ENCODE results near the gene ZBTB44.
"Not testable (repeated sequence)": the region's sequence is repeated elsewhere in the genome, so short reads cannot be mapped to it uniquely, and the experiment has no call there.

The ZBTB44 gene

GRCh38 chr11:130246270-130246669 is 68.4 kb downstream of the ZBTB44 start:
- no peak for ATAC-seq
- TF ChIP-seq CREB5 (CRISPR knock-in tag; IDR thresholded peaks at IDR 0.05; ENCODE audit: low read depth) (no peak), PPARA (CRISPR knock-in tag; IDR thresholded peaks at IDR 0.05; ENCODE audit: borderline replicate concordance) (no peak), ISL1 (CRISPR knock-in tag; IDR thresholded peaks at IDR 0.05) (no peak), OSR1 (CRISPR knock-in tag; IDR thresholded peaks at IDR 0.05) (no peak), ZNF565 (CRISPR knock-in tag; conservative IDR thresholded peaks at IDR 0.05; ENCODE audit: low read depth) (no peak), ZFP30 (CRISPR knock-in tag; IDR thresholded peaks at IDR 0.05) (no peak), CSDC2 (CRISPR knock-in tag; IDR thresholded peaks at IDR 0.05) (no peak), ZFP3 (CRISPR knock-in tag; IDR thresholded peaks at IDR 0.05) (no peak)
- TF ChIP-seq, protein P1, sequence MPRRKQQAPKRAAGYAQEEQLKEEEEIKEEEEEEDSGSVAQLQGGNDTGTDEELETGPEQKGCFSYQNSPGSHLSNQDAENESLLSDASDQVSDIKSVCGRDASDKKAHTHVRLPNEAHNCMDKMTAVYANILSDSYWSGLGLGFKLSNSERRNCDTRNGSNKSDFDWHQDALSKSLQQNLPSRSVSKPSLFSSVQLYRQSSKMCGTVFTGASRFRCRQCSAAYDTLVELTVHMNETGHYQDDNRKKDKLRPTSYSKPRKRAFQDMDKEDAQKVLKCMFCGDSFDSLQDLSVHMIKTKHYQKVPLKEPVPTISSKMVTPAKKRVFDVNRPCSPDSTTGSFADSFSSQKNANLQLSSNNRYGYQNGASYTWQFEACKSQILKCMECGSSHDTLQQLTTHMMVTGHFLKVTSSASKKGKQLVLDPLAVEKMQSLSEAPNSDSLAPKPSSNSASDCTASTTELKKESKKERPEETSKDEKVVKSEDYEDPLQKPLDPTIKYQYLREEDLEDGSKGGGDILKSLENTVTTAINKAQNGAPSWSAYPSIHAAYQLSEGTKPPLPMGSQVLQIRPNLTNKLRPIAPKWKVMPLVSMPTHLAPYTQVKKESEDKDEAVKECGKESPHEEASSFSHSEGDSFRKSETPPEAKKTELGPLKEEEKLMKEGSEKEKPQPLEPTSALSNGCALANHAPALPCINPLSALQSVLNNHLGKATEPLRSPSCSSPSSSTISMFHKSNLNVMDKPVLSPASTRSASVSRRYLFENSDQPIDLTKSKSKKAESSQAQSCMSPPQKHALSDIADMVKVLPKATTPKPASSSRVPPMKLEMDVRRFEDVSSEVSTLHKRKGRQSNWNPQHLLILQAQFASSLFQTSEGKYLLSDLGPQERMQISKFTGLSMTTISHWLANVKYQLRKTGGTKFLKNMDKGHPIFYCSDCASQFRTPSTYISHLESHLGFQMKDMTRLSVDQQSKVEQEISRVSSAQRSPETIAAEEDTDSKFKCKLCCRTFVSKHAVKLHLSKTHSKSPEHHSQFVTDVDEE (CRISPR knock-in tag; IDR thresholded peaks at IDR 0.05), result no peak

- not testable (repeated sequence) for ATAC-seq
Observed at GRCh38 chr11:130245375-130245774, 69.3 kb downstream of the ZBTB44 start.

GRCh38 chr11:130244848-130245247 is 69.9 kb downstream of the ZBTB44 start:
- no peak for ATAC-seq
- no peak for TF ChIP-seq CSRNP3 (CRISPR knock-in tag; IDR thresholded peaks at IDR 0.05)
- no peak for TF ChIP-seq ARNTL (CRISPR knock-in tag; IDR thresholded peaks at IDR 0.05; ENCODE audit: borderline replicate concordance, low read depth)
- TF ChIP-seq OSR1 (CRISPR knock-in tag; IDR thresholded peaks at IDR 0.05), result no peak
- TF ChIP-seq TCF4 (CRISPR knock-in tag; IDR thresholded peaks at IDR 0.05; ENCODE audit: borderline replicate concordance), result no peak
- TF ChIP-seq POU6F1 (CRISPR knock-in tag; IDR thresholded peaks at IDR 0.05; ENCODE audit: borderline replicate concordance, low read depth), result no peak
- no peak for TF ChIP-seq ISL1 (CRISPR knock-in tag; IDR thresholded peaks at IDR 0.05)
- no peak for TF ChIP-seq ZFP30 (CRISPR knock-in tag; IDR thresholded peaks at IDR 0.05)
- no peak for TF ChIP-seq PATZ1 (CRISPR knock-in tag; IDR thresholded peaks at IDR 0.05; ENCODE audit: borderline replicate concordance)
- TF ChIP-seq ZC3H10 (CRISPR knock-in tag; IDR thresholded peaks at IDR 0.05), result no peak
- no peak for TF ChIP-seq CREB5 (CRISPR knock-in tag; IDR thresholded peaks at IDR 0.05; ENCODE audit: low read depth)
- TF ChIP-seq TOX (CRISPR knock-in tag; IDR thresholded peaks at IDR 0.05; ENCODE audit: borderline replicate concordance), result no peak
- TF ChIP-seq PPARA (CRISPR knock-in tag; IDR thresholded peaks at IDR 0.05; ENCODE audit: borderline replicate concordance), result no peak
- no peak for TF ChIP-seq GLIS3 (CRISPR knock-in tag; IDR thresholded peaks at IDR 0.05)
- no peak for TF ChIP-seq ESRRG (CRISPR knock-in tag; IDR thresholded peaks at IDR 0.05)
- no peak for TF ChIP-seq RARB (CRISPR knock-in tag; IDR thresholded peaks at IDR 0.05)
